HG03439 (cell line): ENCODE results near the gene CAT.

Experiments used
- ATAC-seq: cut with Tn5 transposase; IDR thresholded peaks from one replicate; pipeline ENCODE4 v1.9.1; 2021; ENCODE audit warnings: mild to moderate bottlenecking, moderate library complexity; ENCODE audit not compliant: unreplicated experiment

CAT gene

DNA sequence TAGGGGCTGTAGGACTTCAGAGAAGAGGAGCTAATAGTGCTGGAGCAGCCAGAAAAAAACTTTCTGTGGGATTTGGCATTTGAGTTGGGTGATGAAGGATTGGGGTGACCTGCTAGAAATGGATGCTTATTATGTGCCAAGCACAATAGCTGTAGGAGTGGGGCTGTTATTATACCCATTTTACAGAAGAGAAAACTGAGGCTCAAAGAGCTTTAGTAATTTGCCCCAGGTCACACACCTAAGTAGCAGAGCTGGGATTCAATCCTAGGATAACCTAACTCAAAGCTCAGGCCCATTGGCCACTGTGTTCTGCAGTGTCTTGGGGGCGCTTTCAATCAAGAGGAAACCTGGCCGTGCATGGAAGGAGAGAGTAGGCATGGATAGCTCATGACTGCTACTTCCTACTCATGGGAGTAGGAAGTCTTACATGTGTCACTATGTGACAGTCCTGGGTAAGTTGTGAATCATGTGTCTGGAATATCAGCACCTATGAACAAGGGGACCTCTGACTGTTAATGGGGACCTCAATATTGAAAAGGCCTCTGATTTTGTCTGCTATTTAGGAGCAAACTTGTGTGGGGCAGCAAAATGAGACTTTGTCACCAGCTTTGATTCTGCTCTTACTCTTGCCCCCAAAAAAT is 81.0 kb downstream of the CAT start:
- ATAC-seq, result no peak

DNA sequence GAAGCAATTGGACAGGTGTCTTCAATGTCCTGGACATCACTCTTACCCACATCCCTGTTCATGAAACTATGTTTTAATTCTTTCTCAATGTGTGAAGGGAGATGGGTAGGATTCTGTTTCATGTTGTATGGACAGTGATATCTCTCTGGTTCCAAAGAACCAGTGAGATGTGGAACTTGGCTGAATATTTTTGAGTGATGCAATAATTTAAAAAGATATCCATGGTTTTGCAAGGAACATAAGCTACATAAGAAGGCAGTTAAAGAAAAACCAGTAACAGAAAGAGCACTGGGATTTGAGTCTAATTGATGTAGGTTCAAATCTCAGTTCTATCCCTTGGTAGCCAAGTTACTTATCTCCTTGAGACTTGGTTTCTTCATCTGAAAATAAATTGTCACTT is 82.5 kb downstream of the CAT start:
- ATAC-seq, result no peak
